OCI-LY3 (cell line): ENCODE data around the gene NHLRC2.

ENCODE experiments used
- EZH2phosphoT487 ChIP-seq: fragments of 200-600 bp; shearing (Covaris generic); IDR thresholded peaks from 2 replicates; pipeline ENCODE4 v1.6.1; 2018; ENCODE audit warnings: antibody characterized with exemption, mixed run types, low read depth
- TF ChIP-seq, protein P1 (sequence below): fragments of 200-600, 300-600 bp; sonication (generic); IDR thresholded peaks from 2 replicates; pipeline ENCODE4 v1.5.1; 2014; ENCODE audit warnings: antibody characterized with exemption, low read length, low read depth

DNA sequence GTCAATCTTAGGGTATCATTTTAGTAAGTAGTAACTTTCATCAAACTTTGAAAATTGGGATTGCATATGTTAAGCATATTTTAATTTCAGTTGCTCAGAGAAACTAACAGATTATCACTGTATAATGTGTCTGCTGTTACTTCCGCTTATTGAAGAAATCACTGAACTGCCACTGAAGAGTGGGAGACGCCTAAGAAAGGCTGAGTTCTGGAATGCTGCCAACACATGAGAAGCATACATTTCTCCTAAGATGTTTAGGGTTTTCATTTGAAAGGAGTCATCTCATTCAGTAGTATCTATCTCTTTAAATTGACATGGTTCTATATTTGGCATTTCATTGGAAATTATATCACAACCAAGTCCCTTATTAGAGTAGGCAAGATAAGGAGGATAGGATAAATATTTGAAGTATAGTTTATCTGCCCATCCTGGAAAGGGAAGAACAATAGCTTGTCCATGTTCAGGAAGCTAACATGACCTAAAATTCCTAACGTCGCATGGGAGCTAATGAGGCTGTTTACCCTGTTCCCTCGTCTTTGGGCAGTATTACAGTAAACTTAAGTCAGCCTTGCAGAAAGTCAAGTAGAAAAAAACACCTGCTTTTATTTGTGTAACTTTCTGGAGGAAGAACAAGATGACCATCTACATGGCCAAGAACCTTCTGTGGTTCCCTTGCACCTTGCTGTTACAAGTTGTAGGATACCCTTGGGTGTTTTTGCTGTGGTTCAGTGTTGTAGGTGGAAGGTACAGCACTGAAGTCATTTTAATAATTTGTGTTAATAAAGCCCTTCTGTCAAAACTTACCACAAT lies 67.3 kb downstream of the NHLRC2 start:
- TF ChIP-seq, protein P1, sequence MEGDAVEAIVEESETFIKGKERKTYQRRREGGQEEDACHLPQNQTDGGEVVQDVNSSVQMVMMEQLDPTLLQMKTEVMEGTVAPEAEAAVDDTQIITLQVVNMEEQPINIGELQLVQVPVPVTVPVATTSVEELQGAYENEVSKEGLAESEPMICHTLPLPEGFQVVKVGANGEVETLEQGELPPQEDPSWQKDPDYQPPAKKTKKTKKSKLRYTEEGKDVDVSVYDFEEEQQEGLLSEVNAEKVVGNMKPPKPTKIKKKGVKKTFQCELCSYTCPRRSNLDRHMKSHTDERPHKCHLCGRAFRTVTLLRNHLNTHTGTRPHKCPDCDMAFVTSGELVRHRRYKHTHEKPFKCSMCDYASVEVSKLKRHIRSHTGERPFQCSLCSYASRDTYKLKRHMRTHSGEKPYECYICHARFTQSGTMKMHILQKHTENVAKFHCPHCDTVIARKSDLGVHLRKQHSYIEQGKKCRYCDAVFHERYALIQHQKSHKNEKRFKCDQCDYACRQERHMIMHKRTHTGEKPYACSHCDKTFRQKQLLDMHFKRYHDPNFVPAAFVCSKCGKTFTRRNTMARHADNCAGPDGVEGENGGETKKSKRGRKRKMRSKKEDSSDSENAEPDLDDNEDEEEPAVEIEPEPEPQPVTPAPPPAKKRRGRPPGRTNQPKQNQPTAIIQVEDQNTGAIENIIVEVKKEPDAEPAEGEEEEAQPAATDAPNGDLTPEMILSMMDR = no peak
- no peak for TF ChIP-seq EZH2phosphoT487
